ENCODE measurements around the gene DUSP28.

GRCh38 chr2:240560084-240560479, at the start of gene DUSP28:
- TF ChIP-seq EGR1 (IDR thresholded peaks at IDR 0.05; ENCODE audit: borderline replicate concordance, low read depth, low read length) (no peak), EZH2 (IDR thresholded peaks at IDR 0.05; ENCODE audit: low read depth, low read length, severe bottlenecking) (no peak), CHD1 (IDR thresholded peaks at IDR 0.05; ENCODE audit: low read depth, low read length) (no peak), CHD2 (IDR thresholded peaks at IDR 0.05; ENCODE audit: low read length) (no peak), NRF1 (IDR thresholded peaks at IDR 0.05; ENCODE audit: low read depth, low read length) (no peak), JUND (IDR thresholded peaks at IDR 0.05; ENCODE audit: low read length) (no peak)

Measured in H1 (cell line).